ENCODE results near the gene FARS2.

Gene FARS2

DNA sequence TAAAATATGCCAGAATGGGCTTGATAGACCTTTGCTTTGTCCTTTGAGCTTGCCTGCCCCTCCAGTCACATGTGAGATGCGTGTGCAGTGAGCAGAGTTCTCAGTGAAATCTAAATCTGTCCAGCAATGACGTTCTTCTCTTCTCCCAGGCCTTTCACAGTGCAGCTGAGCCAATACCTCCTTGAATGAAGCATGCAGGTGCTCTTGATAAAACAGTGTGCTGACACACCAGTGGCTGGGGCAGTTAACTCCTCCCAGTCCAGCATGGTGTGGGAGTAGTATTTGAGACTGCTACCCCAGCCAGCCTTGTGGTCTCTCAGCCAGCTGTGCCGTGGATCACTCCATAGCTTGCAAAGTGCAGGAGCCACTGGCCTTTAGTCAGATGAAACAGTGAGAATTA, 240.5 kb downstream of the FARS2 start:
- DNase-seq (ENCODE audit: extremely low read depth, insufficient read length) = no peak
- H3K27me3 ChIP-seq (replicated peaks; ENCODE audit: control insufficient read depth, insufficient read depth, low read length) = no peaks in the 10 kb centered on the region
- no peaks in the 10 kb centered on the region for H3K36me3 ChIP-seq (ENCODE audit: control insufficient read depth, insufficient read depth, low read length)
- TF ChIP-seq, protein P1, sequence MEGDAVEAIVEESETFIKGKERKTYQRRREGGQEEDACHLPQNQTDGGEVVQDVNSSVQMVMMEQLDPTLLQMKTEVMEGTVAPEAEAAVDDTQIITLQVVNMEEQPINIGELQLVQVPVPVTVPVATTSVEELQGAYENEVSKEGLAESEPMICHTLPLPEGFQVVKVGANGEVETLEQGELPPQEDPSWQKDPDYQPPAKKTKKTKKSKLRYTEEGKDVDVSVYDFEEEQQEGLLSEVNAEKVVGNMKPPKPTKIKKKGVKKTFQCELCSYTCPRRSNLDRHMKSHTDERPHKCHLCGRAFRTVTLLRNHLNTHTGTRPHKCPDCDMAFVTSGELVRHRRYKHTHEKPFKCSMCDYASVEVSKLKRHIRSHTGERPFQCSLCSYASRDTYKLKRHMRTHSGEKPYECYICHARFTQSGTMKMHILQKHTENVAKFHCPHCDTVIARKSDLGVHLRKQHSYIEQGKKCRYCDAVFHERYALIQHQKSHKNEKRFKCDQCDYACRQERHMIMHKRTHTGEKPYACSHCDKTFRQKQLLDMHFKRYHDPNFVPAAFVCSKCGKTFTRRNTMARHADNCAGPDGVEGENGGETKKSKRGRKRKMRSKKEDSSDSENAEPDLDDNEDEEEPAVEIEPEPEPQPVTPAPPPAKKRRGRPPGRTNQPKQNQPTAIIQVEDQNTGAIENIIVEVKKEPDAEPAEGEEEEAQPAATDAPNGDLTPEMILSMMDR (IDR thresholded peaks at IDR 0.05; ENCODE audit: insufficient read depth, low read length, poor library complexity, severe bottlenecking) = no peak
- no peak overlapping the region for H3K4me3 ChIP-seq (replicated peaks; ENCODE audit: low read depth, low read length)

GRCh38 chr6:5504078-5504477, 242.8 kb downstream of the FARS2 start:
- TF ChIP-seq, protein P1 (IDR thresholded peaks at IDR 0.05; ENCODE audit: insufficient read depth, low read length, poor library complexity, severe bottlenecking) = no peak
- H3K36me3 ChIP-seq (ENCODE audit: control insufficient read depth, insufficient read depth, low read length) = no peaks in the 10 kb centered on the region
- no peak overlapping the region for H3K4me3 ChIP-seq (replicated peaks; ENCODE audit: low read depth, low read length)
- DNase-seq (ENCODE audit: extremely low read depth, insufficient read length) = no peak
- H3K27me3 ChIP-seq (replicated peaks; ENCODE audit: control insufficient read depth, insufficient read depth, low read length) = no peaks in the 10 kb centered on the region

- H3K4me3 ChIP-seq (replicated peaks; ENCODE audit: low read depth, low read length) = peak overlapping the region; percentile 16; the same call in 1 of the 2 replicates
- DNase-seq (ENCODE audit: extremely low read depth, insufficient read length) = no peak
- H3K27me3 ChIP-seq (replicated peaks; ENCODE audit: control insufficient read depth, insufficient read depth, low read length) = no peaks in the 10 kb centered on the region
- TF ChIP-seq, protein P1 (IDR thresholded peaks at IDR 0.05; ENCODE audit: insufficient read depth, low read length, poor library complexity, severe bottlenecking) = no peak
- peaks cover 2% of the 10 kb centered on the region; the same call in 1 of the 2 replicates for H3K36me3 ChIP-seq (ENCODE audit: control insufficient read depth, insufficient read depth, low read length)
These were observed 244.8 kb downstream of the FARS2 start for GRCh38 chr6:5506149-5506548.

GRCh38 chr6:5506597-5506996, 245.3 kb downstream of the FARS2 start:
- H3K36me3 ChIP-seq (ENCODE audit: control insufficient read depth, insufficient read depth, low read length) = peaks cover 2% of the 10 kb centered on the region; the same call in 1 of the 2 replicates
- H3K4me3 ChIP-seq (replicated peaks; ENCODE audit: low read depth, low read length) = peak overlapping the region; percentile 38
- DNase-seq (ENCODE audit: extremely low read depth, insufficient read length) = no peak
- TF ChIP-seq, protein P1 (IDR thresholded peaks at IDR 0.05; ENCODE audit: insufficient read depth, low read length, poor library complexity, severe bottlenecking) = no peak
- H3K27me3 ChIP-seq (replicated peaks; ENCODE audit: control insufficient read depth, insufficient read depth, low read length) = no peaks in the 10 kb centered on the region

DNA sequence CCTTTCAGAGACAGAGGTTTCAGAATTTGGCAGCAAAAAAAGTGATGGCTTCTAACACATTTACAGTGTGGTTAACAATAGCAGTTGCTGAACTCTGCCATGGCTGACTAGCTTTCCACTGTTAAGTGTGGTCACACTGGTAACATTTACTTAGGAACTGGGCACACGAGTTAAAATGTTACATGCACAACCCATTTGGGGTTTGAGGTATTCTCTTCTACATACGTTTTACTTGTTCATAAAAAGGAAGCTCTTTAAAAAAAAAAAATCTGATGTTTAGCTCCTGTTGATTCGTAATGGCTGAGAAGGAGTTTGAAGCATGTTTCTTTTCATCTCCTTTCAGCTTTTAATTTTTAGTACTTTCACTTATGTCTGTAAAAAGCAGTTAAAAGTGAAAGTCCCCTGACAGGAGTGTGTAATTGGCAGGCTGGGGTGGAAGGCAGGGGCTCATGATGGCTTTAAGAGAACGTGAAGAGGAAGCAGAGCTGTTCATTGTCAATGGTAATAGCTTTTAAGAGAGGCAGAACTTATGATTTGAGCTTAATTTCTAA, 245.9 kb downstream of the FARS2 start:
- Histone ChIP-seq H3K4me3 (replicated peaks; ENCODE audit: low read depth, low read length) (peak overlapping the region; percentile 38), H3K27me3 (replicated peaks; ENCODE audit: control insufficient read depth, insufficient read depth, low read length) (no peaks in the 10 kb centered on the region), H3K36me3 (ENCODE audit: control insufficient read depth, insufficient read depth, low read length) (peaks cover 2% of the 10 kb centered on the region; the same call in 1 of the 2 replicates)
- DNase-seq (ENCODE audit: extremely low read depth, insufficient read length) = peak; percentile 73
- TF ChIP-seq, protein P1 (IDR thresholded peaks at IDR 0.05; ENCODE audit: insufficient read depth, low read length, poor library complexity, severe bottlenecking) = no peak

- no peak overlapping the region for H3K4me3 ChIP-seq (replicated peaks; ENCODE audit: low read depth, low read length)
- peaks cover 2% of the 10 kb centered on the region; the same call in 1 of the 2 replicates for H3K36me3 ChIP-seq (ENCODE audit: control insufficient read depth, insufficient read depth, low read length)
- DNase-seq (ENCODE audit: extremely low read depth, insufficient read length) = no peak
- TF ChIP-seq, protein P1 (IDR thresholded peaks at IDR 0.05; ENCODE audit: insufficient read depth, low read length, poor library complexity, severe bottlenecking) = no peak
- no peaks in the 10 kb centered on the region for H3K27me3 ChIP-seq (replicated peaks; ENCODE audit: control insufficient read depth, insufficient read depth, low read length)
These were observed 247.8 kb downstream of the FARS2 start for GRCh38 chr6:5509106-5509505.
